Measurements from ENCODE around the gene HIVEP3. TPM values are rescaled to one million over a fixed set of nuclear protein-coding genes. Genes with fewer than 3 reads are reported as not detected.

Gene HIVEP3
- total and polyA plus RNA-seq, 11 donors, result 3.2 to 11.9 (median 5.0) TPM

DNA sequence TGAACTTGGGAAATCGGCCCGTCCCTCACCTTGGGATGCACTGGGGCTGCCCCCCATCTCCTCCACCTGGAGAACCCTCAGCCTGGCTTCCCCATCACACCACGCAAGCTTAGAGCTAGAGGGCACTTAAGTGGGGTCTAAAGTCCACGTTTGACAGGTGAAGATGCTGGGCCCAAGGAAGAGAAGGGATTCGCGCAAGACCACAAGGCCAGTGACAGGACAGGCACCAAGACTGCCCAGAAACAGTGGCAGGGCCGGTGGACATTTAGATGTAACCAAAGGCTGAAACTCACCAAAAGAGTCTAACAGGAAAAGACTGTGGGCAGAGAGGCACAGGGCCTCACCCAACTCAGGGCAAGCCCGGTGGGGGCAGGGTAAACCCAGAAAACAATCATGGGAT is 303.4 kb downstream of the HIVEP3 start:
- TF ChIP-seq, protein P1, sequence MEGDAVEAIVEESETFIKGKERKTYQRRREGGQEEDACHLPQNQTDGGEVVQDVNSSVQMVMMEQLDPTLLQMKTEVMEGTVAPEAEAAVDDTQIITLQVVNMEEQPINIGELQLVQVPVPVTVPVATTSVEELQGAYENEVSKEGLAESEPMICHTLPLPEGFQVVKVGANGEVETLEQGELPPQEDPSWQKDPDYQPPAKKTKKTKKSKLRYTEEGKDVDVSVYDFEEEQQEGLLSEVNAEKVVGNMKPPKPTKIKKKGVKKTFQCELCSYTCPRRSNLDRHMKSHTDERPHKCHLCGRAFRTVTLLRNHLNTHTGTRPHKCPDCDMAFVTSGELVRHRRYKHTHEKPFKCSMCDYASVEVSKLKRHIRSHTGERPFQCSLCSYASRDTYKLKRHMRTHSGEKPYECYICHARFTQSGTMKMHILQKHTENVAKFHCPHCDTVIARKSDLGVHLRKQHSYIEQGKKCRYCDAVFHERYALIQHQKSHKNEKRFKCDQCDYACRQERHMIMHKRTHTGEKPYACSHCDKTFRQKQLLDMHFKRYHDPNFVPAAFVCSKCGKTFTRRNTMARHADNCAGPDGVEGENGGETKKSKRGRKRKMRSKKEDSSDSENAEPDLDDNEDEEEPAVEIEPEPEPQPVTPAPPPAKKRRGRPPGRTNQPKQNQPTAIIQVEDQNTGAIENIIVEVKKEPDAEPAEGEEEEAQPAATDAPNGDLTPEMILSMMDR (IDR thresholded peaks at IDR 0.05), result no peak
- no peak for TF ChIP-seq POLR2A (IDR thresholded peaks at IDR 0.05)
- no peak for ATAC-seq

DNA sequence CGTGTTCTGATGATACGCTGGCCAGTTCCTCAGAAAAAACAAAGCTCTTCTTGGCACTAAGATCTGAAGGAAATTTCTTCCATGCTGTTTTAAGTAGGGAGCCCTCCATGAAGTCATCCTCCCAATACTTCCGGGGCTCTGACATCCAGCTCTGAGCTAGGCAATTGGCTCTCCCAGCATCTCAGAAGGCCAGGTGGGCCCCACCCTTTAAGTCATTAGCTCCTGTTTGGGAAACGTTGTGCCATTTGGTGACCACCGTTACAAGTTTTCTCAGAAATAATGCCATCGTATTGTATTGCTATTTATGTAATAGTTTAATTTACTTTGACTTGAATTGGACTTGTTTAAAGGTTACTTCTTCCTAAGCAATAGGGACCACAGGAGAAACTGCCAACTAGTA is 303.9 kb downstream of the HIVEP3 start:
- WGBS, 4 donors, result 84 to 92% (median 89%) methylated on average over 6 of the region's 6 CpGs
- no peaks in the 10 kb centered on the region for H3K27me3 ChIP-seq
- intact Hi-C loops (cut with DNase I), result no loop called here

More for the DNA sequence above, 303.4 kb downstream of the HIVEP3 start:
- Histone ChIP-seq H3K4me1 (peaks cover 0 to 16% (median 13%) of the 10 kb centered on the region in 12 donors), H3K4me3 (no peak overlapping the region), H3K9me3 (no peaks in the 10 kb centered on the region), H3K27me3 (no peaks in the 10 kb centered on the region), H3K36me3 (no peaks in the 10 kb centered on the region), H3K27ac (no peak overlapping the region)
- DNase-seq, result no peak
- intact Hi-C loops (cut with DNase I), result no loop called here
- 94 to 96% (median 96%) methylated on average over 8 of the region's 8 CpGs for WGBS, 4 donors

DNA sequence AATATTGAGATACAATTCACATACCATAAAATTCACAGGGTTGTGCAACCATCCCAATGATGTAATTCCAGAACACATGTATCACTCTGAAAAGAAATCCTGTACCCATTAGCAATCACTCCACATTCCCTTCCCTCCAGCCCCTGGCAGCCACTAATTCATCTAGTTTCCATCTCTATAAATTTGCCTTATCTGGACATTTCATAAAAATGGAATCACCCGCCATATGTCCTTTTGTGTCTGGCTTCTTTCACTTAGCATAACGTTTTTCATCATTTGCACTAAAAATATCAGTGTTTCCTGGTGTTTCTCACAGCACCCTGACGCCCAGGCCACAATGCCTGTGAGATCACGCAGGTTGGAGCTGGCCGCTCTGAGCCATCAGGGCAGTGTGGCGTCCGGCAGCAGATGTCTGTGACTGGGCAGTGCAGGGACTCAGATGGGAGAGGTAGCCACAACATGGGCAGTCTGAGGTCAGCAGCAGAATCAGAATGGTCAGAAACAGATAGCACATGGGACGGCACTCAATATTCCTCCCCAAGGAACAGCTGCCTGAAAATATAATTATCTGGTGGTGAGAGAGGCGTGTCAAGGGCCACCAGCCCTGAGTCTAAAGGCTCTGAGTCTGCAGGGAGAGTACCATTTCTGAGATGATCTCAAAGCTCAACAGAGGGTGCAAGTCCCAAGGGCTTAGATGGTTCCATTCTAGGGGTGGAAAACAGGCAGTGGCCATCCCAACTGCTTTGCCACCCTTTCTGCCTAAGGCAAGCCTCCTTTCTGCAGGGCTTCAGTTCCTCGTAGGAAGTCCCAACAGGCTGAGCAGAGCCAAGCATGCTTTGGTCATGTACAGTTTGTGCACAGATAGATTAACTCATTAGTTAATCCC is 304.8 kb downstream of the HIVEP3 start:
- H3K4me1 ChIP-seq, result peaks cover 0 to 16% (median 13%) of the 10 kb centered on the region in 12 donors
- WGBS, 4 donors, result 85 to 94% (median 91%) methylated on average over 10 of the region's 10 CpGs
- intact Hi-C loops (cut with DNase I), result no loop called here
- no peaks in the 10 kb centered on the region for H3K9me3 ChIP-seq
- ATAC-seq (no peak), DNase-seq (no peak)
- TF ChIP-seq POLR2A (IDR thresholded peaks at IDR 0.05), result no peak
- TF ChIP-seq, protein P1 (IDR thresholded peaks at IDR 0.05), result no peak
- H3K4me3 ChIP-seq, result no peak overlapping the region
- H3K36me3 ChIP-seq, result no peaks in the 10 kb centered on the region
- H3K27ac ChIP-seq, result no peak overlapping the region
- no peaks in the 10 kb centered on the region for H3K27me3 ChIP-seq

More for the DNA sequence above, 303.9 kb downstream of the HIVEP3 start:
- Histone ChIP-seq H3K9me3 (no peaks in the 10 kb centered on the region), H3K36me3 (no peaks in the 10 kb centered on the region), H3K27ac (no peak overlapping the region), H3K4me1 (peaks cover 0 to 16% (median 13%) of the 10 kb centered on the region in 12 donors), H3K4me3 (no peak overlapping the region)
- TF ChIP-seq, protein P1 (IDR thresholded peaks at IDR 0.05), result no peak
- ATAC-seq (no peak), DNase-seq (no peak)

- ATAC-seq, result no peak
- H3K9me3 ChIP-seq, result no peaks in the 10 kb centered on the region
- H3K4me3 ChIP-seq, result no peak overlapping the region
- H3K36me3 ChIP-seq, result no peaks in the 10 kb centered on the region
- no peak for DNase-seq
- TF ChIP-seq, protein P1 (IDR thresholded peaks at IDR 0.05), result no peak
- intact Hi-C loops (cut with DNase I), result no loop called here
- 91 to 95% (median 93%) methylated on average over 8 to 9 of the region's 9 CpGs for WGBS, 4 donors
- H3K27me3 ChIP-seq, result no peaks in the 10 kb centered on the region
- no peak overlapping the region for H3K27ac ChIP-seq
- peaks cover 0 to 15% (median 7%) of the 10 kb centered on the region in 12 donors for H3K4me1 ChIP-seq
Measured at GRCh38 chr1:41612953-41613352, 305.8 kb downstream of the HIVEP3 start.

All from heart left ventricle (tissue), 16 donors.